ENCODE measurements around the gene RAMACL. TPM values are rescaled to one million over a fixed set of nuclear protein-coding genes. Genes with fewer than 3 reads are reported as not detected.

The RAMACL gene
- total and polyA plus RNA-seq, 2 donors (not counting 1 experiment from before 2014, with no cell fraction given) = 2.7 TPM; not detected in 1

DNA sequence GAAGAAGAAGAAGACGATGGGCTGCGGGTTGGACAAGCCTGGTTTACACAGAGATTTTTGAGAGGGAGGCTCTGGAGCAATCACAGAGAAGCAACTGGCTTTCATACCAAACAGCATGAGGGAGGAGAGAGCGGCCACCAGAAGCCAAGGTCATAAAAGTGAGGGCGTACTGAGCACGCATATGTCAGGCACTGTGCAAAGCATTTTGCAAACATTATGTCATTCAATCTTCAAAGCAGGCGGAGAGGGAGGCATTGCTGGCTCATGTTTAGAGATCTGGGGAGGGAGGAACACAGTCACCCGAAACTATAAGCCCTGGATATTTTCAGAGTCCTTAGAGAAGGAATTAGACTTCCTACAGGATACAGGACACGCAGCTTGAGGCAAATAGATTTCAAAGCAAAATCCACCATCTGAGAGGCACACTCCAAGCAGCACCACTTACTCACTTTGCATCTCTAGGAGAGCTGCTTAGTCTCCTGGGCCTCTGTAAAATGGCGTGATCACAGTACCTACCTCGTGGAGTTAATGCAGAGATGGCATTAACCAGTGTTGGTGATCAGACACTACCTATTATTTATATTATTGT is 24.6 kb downstream of the RAMACL start:
- no peak overlapping the region for H3K4me3 ChIP-seq (ENCODE audit: control extremely low read depth in 1 of 5, extremely low read depth in 1 of 5, insufficient read depth in 1 of 5, low read depth in 2 of 5, low read length in 4 of 5)
- Mint-ChIP-seq H3K27ac (no peak overlapping the region), H3K27me3 (peaks cover 9% of the 10 kb centered on the region), H3K9me3 (ENCODE audit: insufficient read depth) (peaks cover 5% of the 10 kb centered on the region), H3K4me3 (no peak overlapping the region), H3K4me1 (peaks cover 2% of the 10 kb centered on the region)
- H4K20me1 ChIP-seq (ENCODE audit: control insufficient read depth, insufficient read depth, low read length, poor library complexity, severe bottlenecking) = no peaks in the 10 kb centered on the region
- no peaks in the 10 kb centered on the region for H3K79me2 ChIP-seq (ENCODE audit: control insufficient read depth, insufficient read depth, low read length)
- H3K9ac ChIP-seq (ENCODE audit: low read length) = no peak overlapping the region
- no peaks in the 10 kb centered on the region for H3K36me3 ChIP-seq (replicated peaks in 1 of 2; ENCODE audit: control extremely low read depth in 1 of 2, control insufficient read depth in 1 of 2, extremely low read depth in 1 of 2, insufficient read depth in 2 of 2, low read length in 1 of 2)
- H3K4me2 ChIP-seq (replicated peaks; ENCODE audit: low read depth, low read length, poor library complexity, severe bottlenecking) = no peak overlapping the region
- TF ChIP-seq EZH2 (IDR thresholded peaks at IDR 0.05; ENCODE audit: borderline replicate concordance, insufficient read depth, low read depth, low read length, poor library complexity, severe bottlenecking) = no peak
- TF ChIP-seq CTCF (IDR thresholded peaks at IDR 0.05) = no peak
- WGBS (ENCODE audit: insufficient coverage) = 92% methylated on average over 5 of the region's 10 CpGs
- intact Hi-C loops (cut with micrococcal nuclease) = no loop called here
- H3K27me3 ChIP-seq (replicated peaks in 1 of 4; ENCODE audit: control extremely low read depth in 1 of 4, control insufficient read depth in 3 of 4, insufficient read depth in 4 of 4, low read length in 3 of 4) = peaks cover 0 to 6% (median 0%) of the 10 kb centered on the region in 4 experiments
- ATAC-seq (ENCODE audit: low read depth) = no peak
- ChIA-PET CTCF (no interaction called here), POLR2A (no interaction called here)
- H2AFZ ChIP-seq (ENCODE audit: insufficient read depth, low read depth, low read length, poor library complexity, severe bottlenecking) = no peak overlapping the region
- no peak for DNase-seq
- peaks cover 0 to 7% (median 4%) of the 10 kb centered on the region in 3 donors for H3K9me3 ChIP-seq (ENCODE audit: control extremely low read depth in 1 of 3, control insufficient read depth in 2 of 3, insufficient read depth in 1 of 3, low read length in 2 of 3)
- H3K4me1 ChIP-seq (ENCODE audit: control insufficient read depth in 2 of 2, insufficient read depth in 2 of 2, low read length in 2 of 2) = peaks cover 0 to 4% of the 10 kb centered on the region in 2 donors
- H3K27ac ChIP-seq (ENCODE audit: low read length in 2 of 2) = no peak overlapping the region

- WGBS (ENCODE audit: insufficient coverage) = no CpG with 5 or more reads among the region's 3 CpGs
Measured at GRCh38 chr6:166560222-166560621, 26.3 kb downstream of the RAMACL start.

More at GRCh38 chr6:166560222-166560621, 26.3 kb downstream of the RAMACL start:
- ChIA-PET CTCF (no interaction called here), POLR2A (no interaction called here)
- Histone ChIP-seq H4K20me1 (ENCODE audit: control insufficient read depth, insufficient read depth, low read length, poor library complexity, severe bottlenecking) (no peaks in the 10 kb centered on the region), H3K4me1 (ENCODE audit: control insufficient read depth in 2 of 2, insufficient read depth in 2 of 2, low read length in 2 of 2) (peaks cover 0 to 6% of the 10 kb centered on the region in 2 donors), H3K9ac (ENCODE audit: low read length) (no peak overlapping the region), H3K9me3 (ENCODE audit: control extremely low read depth in 1 of 3, control insufficient read depth in 2 of 3, insufficient read depth in 1 of 3, low read length in 2 of 3) (peaks cover 0 to 7% (median 4%) of the 10 kb centered on the region in 3 donors), H3K4me2 (replicated peaks; ENCODE audit: low read depth, low read length, poor library complexity, severe bottlenecking) (no peak overlapping the region), H3K27me3 (replicated peaks in 1 of 4; ENCODE audit: control extremely low read depth in 1 of 4, control insufficient read depth in 3 of 4, insufficient read depth in 4 of 4, low read length in 3 of 4) (peaks cover 0 to 6% (median 0%) of the 10 kb centered on the region in 4 experiments), H3K79me2 (ENCODE audit: control insufficient read depth, insufficient read depth, low read length) (no peaks in the 10 kb centered on the region), H3K36me3 (replicated peaks in 1 of 2; ENCODE audit: control extremely low read depth in 1 of 2, control insufficient read depth in 1 of 2, extremely low read depth in 1 of 2, insufficient read depth in 2 of 2, low read length in 1 of 2) (no peaks in the 10 kb centered on the region), H3K4me3 (ENCODE audit: control extremely low read depth in 1 of 5, extremely low read depth in 1 of 5, insufficient read depth in 1 of 5, low read depth in 2 of 5, low read length in 4 of 5) (no peak overlapping the region), H3K27ac (ENCODE audit: low read length in 2 of 2) (no peak overlapping the region), H2AFZ (ENCODE audit: insufficient read depth, low read depth, low read length, poor library complexity, severe bottlenecking) (no peak overlapping the region)
- Mint-ChIP-seq H3K27me3 (peaks cover 16% of the 10 kb centered on the region), H3K27ac (no peak overlapping the region), H3K4me3 (no peak overlapping the region), H3K4me1 (peaks cover 5% of the 10 kb centered on the region), H3K9me3 (ENCODE audit: insufficient read depth) (peaks cover 5% of the 10 kb centered on the region)
- no peak for ATAC-seq (ENCODE audit: low read depth)
- TF ChIP-seq EZH2 (IDR thresholded peaks at IDR 0.05; ENCODE audit: borderline replicate concordance, insufficient read depth, low read depth, low read length, poor library complexity, severe bottlenecking) = no peak
- no peak for TF ChIP-seq CTCF (IDR thresholded peaks at IDR 0.05)
- intact Hi-C loops (cut with micrococcal nuclease) = no loop called here
- no peak for DNase-seq
